HG03066 (cell line): Measurements from ENCODE around the gene DGKI.
"Not testable (repeated sequence)": the region's sequence is repeated elsewhere in the genome, so short reads cannot be mapped to it uniquely, and the experiment has no call there.

Experiments
- ATAC-seq: cut with Tn5 transposase; IDR thresholded peaks from one replicate; pipeline ENCODE4 v1.9.1; 2021; ENCODE audit warnings: low read depth; ENCODE audit not compliant: unreplicated experiment

The DGKI gene

DNA sequence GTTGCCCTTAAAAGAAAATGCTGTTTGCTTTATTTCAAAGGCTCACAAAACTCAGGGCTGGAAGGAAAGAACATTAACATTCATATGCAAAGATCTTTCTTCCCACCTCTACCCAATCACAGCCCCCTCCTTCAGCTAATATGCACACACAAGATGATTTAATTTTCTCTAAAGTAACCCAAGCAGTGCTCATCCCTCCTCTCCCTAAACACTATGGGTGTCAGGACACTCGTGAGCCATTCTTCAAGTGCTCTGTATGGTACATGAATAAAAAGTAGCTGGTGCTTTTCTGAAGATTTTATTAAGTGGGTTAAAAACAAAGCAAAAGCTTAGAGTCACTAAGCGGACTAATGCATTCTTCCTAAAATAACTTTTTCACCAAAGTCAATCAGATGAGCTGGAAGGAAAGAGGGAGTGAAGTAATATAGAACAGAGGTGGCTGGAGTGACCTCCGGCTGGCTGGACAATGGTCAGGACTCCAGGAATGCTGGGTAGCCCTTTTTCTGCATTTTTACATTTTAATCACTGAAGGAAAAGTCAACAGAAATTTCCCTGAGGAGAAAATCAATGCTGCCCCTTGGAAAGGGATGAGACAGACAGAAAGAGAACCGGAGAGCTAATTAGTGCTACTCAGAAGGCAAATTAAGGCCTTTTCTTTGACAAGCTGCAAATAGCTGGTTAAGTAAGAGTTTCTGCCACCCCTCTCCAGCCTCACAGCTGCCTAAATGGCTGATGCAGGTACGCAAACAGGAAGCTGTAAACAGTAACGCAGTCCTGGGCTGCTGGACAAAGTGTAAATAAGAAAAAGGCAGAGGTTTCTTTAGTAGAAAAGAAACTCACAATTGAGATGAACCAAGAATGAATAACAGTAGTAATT lies 6.6 kb downstream of the DGKI start:
- ATAC-seq, result no peak

DNA sequence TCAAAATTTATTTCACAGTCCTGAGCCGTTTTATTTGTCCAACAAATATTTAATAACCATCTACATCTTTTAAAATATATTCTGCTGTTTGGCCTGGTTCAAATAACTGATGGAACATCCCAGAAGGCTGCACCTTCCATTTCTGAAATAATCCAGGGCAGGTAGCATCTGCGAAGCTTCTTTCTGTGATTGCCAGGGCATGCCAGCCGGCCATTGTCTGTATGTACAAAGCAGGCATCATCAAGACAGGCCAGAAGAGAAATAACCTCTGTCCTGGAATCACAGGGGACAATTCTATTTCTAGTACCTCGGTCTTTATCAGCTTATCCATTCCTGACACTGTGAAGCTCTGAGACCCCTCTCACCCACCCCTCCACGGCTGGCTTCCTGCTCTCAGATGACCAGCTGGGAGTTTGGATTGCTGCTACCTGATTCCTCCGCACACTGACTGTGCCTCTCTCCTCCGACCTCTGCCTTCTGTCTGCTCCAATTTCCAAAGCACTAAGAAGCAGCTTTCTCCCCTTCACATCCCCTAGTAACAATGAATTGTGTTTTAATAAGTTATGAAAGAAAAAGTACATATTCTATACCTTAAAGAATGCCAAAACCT lies 8.0 kb downstream of the DGKI start:
- no peak for ATAC-seq

DNA sequence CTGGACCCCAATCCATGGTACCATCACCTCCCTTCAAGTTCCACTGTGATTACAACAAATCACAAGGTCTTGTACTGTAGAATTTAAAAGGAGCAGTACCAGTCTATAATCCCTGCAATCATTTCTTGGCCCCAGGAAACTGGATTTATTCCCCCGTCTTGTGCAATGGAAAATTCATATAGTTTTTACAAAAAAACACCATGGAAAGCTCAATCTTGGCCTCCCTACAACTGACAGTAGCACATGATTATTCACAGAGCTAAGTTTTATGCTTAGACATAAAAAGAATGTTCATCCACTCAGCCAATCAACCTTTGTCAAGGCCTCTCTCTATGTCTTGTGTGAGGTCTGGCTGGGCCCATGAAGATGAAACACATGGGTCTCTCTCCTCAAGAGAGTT lies 10.2 kb downstream of the DGKI start:
- ATAC-seq, result no peak

DNA sequence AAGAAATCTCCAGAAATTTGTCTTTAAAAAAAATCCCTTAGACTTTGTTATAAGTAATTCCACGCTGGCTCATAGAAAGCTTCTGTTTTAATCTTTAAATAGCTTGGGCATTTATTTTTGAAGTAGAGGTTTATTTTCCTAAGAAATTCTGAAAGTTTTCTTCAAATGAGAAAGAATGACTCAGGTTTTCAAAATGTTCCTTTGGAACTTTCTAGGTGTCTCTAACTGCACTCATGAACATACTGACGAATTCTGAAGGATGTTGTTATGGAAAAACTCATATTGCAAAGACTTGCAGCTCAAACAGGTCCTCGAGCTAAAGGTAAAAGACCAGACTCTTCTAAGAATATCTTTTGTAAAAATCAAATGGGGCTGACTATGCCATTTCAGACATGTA lies 10.7 kb downstream of the DGKI start:
- ATAC-seq, result no peak

DNA sequence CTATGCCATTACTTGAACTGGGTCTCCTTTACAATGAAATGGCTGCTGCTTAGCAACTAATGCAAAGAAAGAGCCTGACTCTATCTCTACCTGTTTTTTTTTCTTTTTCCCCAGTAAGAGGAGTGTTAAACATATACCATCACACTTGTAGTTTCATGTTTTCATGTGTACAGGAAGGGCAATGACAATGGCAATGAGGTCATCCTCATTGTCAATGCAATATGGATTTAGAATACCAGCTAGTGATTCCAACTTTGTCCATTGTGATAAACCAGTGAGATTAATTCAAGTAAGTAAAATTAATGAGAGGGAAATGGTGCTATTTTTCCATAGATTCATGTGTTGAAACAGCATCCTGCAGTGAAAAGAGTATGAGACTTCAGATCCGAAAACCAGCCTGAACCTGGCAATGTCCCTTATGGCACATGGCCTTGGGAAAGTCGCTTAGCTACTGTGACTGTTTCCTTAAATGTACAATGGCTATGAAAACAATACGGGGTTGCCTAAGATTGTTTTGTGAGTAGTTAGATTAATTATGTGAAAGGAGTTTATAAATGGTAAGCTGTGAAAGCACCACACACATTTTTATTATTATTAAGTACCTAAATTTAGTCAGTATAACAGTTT lies 11.2 kb downstream of the DGKI start:
- ATAC-seq, result no peak

DNA sequence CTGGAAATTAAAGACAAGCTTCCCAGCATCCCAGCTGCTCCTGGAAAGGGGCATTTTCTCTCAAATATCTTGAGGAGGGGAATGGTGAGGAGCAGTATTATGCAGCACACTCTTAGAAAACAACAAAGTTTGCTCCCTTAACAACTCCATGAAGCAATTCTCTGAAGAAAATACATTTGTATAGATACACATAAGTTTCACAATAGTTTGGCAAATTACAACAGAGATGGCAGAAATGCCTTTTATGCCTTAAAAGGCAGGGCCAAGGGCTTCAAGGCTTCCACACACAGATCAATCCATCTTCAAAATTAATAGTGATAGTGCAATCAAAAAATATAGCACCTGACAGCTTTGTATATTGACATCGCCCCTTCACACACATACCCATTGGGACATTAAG lies 12.2 kb downstream of the DGKI start:
- no peak for ATAC-seq

DNA sequence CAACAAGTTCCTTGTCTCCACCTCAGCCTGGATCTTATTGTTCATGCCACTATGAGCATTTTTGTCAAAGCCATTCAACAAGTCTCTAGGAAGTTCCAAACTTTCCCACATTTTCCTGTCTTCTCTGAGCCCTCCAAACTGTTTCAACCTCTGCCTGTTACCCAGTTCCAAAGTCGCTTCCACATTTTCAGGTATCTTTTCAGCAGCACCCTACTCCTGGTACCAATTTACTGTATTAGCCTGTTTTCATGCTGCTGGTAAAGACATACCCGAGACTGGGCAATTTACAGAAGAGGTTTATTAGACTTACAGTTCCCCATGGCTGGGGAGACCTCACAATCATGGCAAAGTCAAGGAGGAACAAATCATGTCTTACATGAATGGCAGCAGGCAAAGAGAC lies 13.8 kb downstream of the DGKI start:
- not testable (repeated sequence) for ATAC-seq

DNA sequence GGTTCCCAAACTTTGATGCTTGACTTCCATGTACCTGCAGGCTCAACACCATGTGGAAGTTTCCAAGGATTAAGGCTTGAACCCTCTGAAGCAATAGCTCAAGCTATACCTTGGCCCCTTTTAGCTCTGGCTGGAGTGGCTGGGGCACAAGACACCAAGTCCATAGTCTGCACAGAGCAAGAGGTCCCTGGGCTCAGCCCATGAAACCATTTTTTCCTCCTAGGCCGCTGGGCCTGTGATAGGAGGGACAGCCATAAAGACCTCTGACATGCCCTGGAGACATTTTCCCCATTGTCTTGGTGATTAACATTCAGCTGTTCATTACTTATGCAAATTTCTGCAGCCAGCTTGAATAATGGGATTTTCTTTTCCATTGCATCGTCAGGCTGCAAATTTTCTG lies 14.4 kb downstream of the DGKI start:
- ATAC-seq, result no peak

DNA sequence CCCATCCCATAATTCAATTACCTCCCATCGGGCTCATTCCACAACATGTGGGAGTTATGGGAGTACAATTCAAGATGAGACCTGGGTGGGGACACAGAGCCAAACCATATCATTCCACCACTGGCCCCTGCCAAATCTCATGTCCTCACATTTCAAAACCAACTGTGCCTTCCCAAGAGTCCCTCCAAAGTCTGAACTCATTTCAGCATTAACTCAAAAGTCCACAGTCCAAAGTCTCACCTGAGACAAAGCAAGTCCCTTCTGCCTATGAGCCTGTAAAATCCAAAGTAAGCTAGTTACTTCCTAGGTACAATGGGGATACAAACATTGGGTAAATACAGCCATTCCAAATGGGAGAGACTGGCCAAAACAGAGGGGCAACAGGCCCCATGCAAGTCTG lies 15.2 kb downstream of the DGKI start:
- ATAC-seq, result not testable (repeated sequence)

DNA sequence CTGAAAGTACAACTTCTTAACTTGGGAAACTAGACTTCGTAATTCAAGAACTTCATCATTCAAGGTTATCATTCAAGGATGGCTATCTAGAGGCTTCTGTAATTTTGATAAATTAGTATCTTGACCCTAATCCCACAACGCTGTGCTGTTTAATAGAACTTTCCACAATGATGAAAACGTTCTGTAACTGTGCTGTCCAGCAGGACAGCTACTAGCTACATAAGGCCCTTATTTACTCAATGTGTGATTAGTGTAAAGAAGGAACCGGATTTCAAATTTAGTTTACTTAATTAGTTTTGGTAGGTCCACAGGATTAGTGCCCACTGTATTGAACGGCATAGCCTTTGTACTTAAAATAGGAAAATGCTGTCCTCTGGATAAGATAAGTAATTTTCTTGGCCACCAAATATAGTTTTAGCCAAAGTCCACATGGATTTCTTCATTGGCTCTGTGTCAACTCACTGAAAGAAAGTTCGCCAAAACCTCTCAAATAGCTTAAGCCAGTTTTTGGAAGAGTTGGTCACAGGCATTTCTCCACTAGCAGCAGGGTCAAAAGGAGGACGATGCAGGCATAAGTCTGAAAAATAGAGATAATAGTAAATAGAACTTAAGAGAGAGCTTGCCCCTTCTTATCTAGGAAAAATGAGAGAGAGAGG lies 17.3 kb downstream of the DGKI start:
- no peak for ATAC-seq

DNA sequence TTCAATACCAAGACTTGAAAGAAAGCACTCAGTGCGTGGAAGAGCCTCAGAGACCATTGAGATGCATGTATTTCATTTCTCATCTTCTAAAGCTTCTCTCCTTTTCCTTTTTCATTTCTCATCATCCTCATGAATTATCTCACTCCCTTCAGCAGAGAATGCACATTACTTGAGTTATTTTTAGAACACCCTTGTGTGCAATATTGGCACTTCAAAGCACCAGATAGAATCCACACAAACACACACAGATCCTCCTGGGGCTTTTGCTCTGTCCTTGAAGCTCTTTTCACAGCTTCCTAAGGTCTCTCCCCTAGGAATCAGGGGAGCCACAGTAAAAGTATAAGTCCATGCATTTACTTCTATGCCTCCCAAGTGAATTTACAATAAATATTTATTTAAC lies 18.3 kb downstream of the DGKI start:
- ATAC-seq, result no peak

DNA sequence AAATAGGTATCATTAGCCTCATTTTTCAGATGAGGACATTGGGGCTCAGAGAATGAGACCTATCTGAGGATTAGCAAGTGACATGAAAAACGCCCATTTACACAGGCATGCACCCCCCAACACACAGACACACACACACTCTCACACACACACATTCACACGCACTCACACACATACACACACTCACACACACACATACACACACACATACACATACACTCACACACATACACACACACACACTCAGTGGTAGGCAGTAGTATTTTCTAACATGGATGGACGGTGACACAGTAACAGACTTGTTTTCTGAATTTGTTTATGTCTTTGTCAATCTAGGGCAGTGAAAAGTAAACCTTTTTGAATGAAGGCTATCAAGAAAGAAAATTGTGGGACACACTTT lies 21.3 kb downstream of the DGKI start:
- no peak for ATAC-seq

DNA sequence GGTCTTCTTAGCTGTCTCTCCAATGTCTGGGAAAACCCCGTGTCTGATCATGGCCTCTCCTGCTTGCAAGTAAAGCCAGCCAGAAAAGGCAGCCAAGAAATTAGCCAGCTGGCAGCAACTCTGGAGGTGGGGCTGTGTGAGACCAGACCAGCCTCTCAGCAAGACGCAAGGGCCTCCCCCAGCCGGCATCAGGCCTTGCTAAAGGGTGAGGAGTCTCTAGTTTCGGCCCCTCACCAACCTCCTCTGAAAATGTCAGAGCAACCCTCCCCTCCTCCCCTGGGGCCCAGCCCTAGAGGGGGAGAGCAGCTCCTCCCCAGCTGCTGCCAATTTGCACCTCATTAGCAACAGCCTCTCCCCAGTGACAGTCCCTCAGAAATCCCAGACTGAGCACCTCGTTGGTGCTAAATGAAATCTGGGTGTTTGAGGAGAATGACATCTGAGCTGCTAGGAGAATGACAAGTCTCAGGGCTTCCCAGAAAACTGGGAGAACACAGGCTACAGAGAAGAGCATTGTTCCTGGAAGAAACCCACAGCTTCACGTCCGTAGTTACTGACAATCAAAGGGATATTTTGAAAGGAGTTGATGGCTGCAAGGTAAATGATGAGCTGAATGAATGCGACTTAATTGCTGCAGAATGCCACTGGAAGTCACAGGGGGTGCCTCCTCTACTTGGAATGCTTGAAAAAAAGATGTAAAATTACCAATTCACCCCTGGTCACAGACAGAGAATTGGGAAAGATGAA lies 25.9 kb downstream of the DGKI start:
- ATAC-seq, result peak; percentile 72

DNA sequence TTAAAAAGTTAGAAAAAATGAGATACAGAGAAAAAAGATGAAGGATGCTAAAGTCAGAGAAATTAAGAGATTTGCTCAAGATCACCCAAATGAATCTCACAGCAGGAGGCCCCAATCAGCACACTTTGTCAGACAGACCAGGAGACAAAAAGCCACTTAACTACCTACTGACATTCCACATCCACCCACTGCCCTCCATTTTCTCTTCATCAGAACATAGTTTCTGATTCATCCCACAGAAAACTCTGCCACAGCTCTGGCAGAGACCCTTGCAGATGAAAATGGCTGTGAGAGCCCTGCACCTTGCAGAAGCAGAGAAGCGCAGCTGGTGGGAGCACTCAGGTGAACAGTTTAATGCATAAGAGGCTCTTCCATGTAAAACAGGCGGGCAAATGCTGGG lies 26.6 kb downstream of the DGKI start:
- no peak for ATAC-seq

DNA sequence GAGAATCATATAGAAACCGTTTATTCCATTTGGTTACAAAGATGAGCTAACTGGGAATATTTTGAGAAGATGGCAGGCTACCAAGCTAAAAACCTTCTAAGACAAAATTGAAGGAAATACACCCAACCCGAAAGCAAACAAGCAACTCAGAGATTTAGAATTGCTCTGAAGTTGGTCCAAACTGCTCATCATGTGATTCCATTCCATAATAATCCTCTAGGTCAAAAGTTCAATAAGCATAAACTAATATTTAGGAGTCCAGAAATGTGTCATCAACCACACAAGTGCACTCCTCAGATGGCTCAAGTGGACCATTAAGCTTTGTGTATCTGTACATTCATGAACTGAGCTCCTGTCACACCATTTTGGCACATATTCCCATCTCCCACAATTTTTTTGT lies 28.7 kb downstream of the DGKI start:
- ATAC-seq, result no peak

DNA sequence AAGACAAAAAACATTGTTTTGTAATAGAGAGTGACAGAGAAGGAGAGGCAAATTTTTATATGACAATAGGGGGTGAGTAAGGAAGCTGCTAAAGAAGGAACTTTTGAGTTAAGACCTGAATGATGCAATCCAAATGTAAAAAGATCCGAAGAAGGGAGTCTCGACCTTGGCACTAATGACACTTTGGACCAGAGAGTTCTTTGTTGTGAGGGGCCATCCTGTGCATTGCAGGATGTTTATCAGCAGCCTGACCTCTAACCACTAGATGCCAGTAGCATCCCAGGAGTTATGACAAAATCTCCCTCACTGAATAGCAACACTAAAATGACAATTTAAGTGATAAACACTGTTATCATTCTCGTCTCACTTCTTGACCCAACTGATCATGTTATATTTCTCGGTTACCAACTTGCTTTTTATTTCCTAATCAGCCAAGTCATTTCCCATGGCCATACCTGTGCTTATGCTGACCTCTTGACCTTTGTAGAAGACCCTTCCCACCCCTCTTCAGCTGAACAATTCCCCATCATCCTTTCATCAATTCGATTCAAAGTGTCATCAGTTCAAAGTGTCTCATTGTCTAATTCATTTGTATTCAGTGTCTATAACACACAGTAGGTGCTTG lies 30.0 kb downstream of the DGKI start:
- ATAC-seq, result no peak

DNA sequence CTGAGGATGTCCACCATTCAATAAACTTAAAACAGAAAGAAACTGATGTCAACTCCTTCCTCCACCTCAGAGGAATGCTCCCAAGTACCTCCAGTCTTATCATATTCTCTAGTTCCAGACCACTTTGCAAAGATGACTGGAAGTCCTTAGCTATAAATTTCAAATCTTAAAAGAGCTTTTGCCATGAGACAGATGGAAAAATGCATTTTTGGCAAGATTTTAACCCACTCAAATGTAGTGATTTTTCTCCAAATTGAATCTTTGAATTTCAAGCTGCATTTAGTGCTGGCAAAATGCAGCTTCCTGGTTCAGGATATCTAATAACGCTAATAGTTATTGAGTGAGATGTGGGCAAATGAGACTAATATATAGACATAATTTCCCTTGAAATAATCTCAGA lies 33.2 kb downstream of the DGKI start:
- no peak for ATAC-seq

DNA sequence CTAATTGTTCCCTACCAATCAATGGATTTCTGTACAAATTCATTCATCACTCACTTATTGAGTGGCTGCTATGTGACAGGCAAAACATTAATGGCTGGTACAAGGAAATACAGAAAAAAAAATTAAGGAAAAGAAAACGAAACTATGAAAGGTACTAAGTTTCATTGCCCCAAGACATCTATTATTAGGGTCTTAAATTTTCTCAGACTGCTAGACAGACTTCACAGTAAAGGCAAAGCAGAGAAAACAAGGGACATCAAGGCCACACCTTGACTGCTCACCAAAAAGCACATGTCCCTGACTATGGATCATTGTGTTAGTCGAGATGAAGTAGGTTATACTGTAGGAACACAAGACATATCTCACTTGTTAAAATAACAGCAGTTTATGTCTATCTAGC lies 36.5 kb downstream of the DGKI start:
- ATAC-seq, result no peak

DNA sequence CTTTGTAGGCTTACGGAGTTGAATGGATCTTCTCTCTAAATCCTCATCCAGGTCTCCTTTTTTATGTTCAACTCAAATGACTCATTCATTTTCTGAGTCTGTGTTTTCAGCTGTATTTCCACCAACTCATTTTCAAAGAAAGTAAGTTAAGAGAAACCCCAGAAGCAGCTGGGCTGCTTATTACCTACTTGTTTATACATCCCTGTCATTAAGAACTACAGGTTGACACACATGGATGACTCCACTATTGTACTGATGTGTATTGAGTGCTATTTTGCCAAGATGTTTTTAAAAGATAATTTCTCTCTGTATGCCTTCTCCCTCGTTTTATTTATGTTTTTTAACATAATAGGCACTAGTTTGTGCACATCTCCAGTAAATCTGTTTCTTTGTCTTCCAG lies 41.9 kb downstream of the DGKI start:
- ATAC-seq, result no peak

DNA sequence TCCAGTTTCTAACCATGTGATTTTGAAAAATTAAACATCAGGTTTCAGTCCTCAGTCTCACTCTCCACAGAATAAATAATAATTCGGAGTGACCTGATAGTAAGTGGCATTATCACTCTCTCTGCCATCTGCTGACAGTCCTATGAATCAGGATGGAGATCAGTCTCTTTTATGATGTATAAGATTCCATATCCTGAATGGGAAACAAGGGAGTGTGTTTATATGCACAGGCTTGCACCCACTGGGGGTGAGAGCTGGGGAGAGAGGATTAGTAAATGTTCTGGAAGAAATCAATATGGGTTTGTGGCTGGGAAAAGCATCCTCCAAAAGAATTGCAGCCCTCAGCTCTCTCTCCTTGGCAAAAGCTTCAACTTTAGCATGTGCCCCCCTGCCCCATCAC lies 45.3 kb downstream of the DGKI start:
- ATAC-seq, result no peak
